Trophoblast cell (in vitro differentiated cells and primary cell): ENCODE measurements around the gene TAF4.

Experiments
- DNase-seq, 2 donors: peaks; one replicate each; pipeline ENCODE4 v3.0.0-alpha.2; 2016
- H2AFZ ChIP-seq: 2 replicates; pipeline ENCODE4 v1.6.1; 2013; ENCODE audit warnings: low read length, moderate library complexity, mild to moderate bottlenecking; ENCODE audit not compliant: insufficient read depth, poor library complexity
- H2AK5ac ChIP-seq: 2 replicates; pipeline ENCODE4 v1.6.1; 2013; ENCODE audit warnings: mild to moderate bottlenecking, low read length
- H2BK120ac ChIP-seq: 2 replicates; pipeline ENCODE4 v1.6.1; 2013; ENCODE audit warnings: low read length, mild to moderate bottlenecking, moderate library complexity; ENCODE audit not compliant: insufficient read depth, poor library complexity
- H2BK12ac ChIP-seq: 2 replicates; pipeline ENCODE4 v1.6.1; 2013; ENCODE audit warnings: mild to moderate bottlenecking, low read length, moderate library complexity
- H2BK5ac ChIP-seq: 2 replicates; pipeline ENCODE4 v1.6.1; 2013; ENCODE audit warnings: low read length, low read depth, moderate library complexity, mild to moderate bottlenecking; ENCODE audit not compliant: poor library complexity
- H3K14ac ChIP-seq: 2 replicates; pipeline ENCODE4 v1.6.1; 2013; ENCODE audit warnings: mild to moderate bottlenecking, low read length
- H3K18ac ChIP-seq: 2 replicates; pipeline ENCODE4 v1.6.1; 2013; ENCODE audit warnings: mild to moderate bottlenecking, low read length
- H3K23ac ChIP-seq: 2 replicates; pipeline ENCODE4 v1.6.1; 2013; ENCODE audit warnings: low read length
- H3K27ac ChIP-seq: 2 replicates; pipeline ENCODE4 v1.5.1; 2013; ENCODE audit warnings: low read depth, mild to moderate bottlenecking, inconsistent platforms, low read length, moderate library complexity
- H3K27me3 ChIP-seq: 2 replicates; pipeline ENCODE4 v1.6.1; 2013; ENCODE audit warnings: inconsistent platforms, mild to moderate bottlenecking, low read length, moderate library complexity; ENCODE audit not compliant: insufficient read depth
- H3K36me3 ChIP-seq, 2 experiments: 1 replicate in 1 of 2; 2 replicates in 1 of 2; pipeline ENCODE4 v1.6.1; 2013; ENCODE audit warnings: low read length in 2 of 2, mild to moderate bottlenecking in 2 of 2, moderate library complexity in 1 of 2; ENCODE audit not compliant: insufficient read depth in 2 of 2, control insufficient read depth in 1 of 2
- H3K4ac ChIP-seq: 2 replicates; pipeline ENCODE4 v1.6.1; 2013; ENCODE audit warnings: low read depth, mild to moderate bottlenecking, low read length, moderate library complexity
- H3K4me1 ChIP-seq, 2 experiments: 1 replicate in 1 of 2; 2 replicates in 1 of 2; pipeline ENCODE4 v1.6.1; 2013; ENCODE audit warnings: low read length in 2 of 2, mild to moderate bottlenecking in 2 of 2, moderate library complexity in 1 of 2; ENCODE audit not compliant: insufficient read depth in 2 of 2, control insufficient read depth in 1 of 2
- H3K4me2 ChIP-seq: 2 replicates; pipeline ENCODE4 v1.6.1; 2013; ENCODE audit warnings: inconsistent platforms, mild to moderate bottlenecking, low read length, moderate library complexity
- H3K4me3 ChIP-seq: 2 replicates; pipeline ENCODE4 v1.5.1; 2013; ENCODE audit warnings: mild to moderate bottlenecking, low read depth, low read length, inconsistent platforms
- H3K79me1 ChIP-seq: one replicate; pipeline ENCODE4 v1.6.1; 2013; ENCODE audit warnings: low read length
- H3K79me2 ChIP-seq: 2 replicates; pipeline ENCODE4 v1.6.1; 2013; ENCODE audit warnings: low read length, mild to moderate bottlenecking; ENCODE audit not compliant: control insufficient read depth, insufficient read depth, poor library complexity
- H3K9ac ChIP-seq: 2 replicates; pipeline ENCODE4 v1.6.1; 2013; ENCODE audit warnings: mild to moderate bottlenecking, low read length
- H3K9me3 ChIP-seq: 2 replicates; pipeline ENCODE4 v1.6.1; 2013; ENCODE audit warnings: low read depth, mild to moderate bottlenecking, control low read depth, inconsistent platforms, low read length; ENCODE audit not compliant: insufficient read depth
- H4K12ac ChIP-seq: 2 replicates; pipeline ENCODE4 v1.6.1; 2013; ENCODE audit warnings: low read depth, mild to moderate bottlenecking, low read length, moderate library complexity
- H4K8ac ChIP-seq: 2 replicates; pipeline ENCODE4 v1.6.1; 2013; ENCODE audit warnings: low read depth, mild to moderate bottlenecking, low read length, moderate library complexity
- H4K91ac ChIP-seq: one replicate; pipeline ENCODE4 v1.6.1; 2013; ENCODE audit warnings: low read depth, mild to moderate bottlenecking, low read length, moderate library complexity
- WGBS: extraction: QIAGEN DNeasy Blood & Tissue Kit; methylation state at CpG from one replicate; pipeline ENCODE4 v1.1.7; 2013; ENCODE audit warnings: missing lambda C conversion rate; ENCODE audit not compliant: insufficient read length, insufficient coverage; ENCODE audit errors: extremely low coverage; 5-methylcytosine and 5-hydroxymethylcytosine counted together

Gene TAF4

DNA sequence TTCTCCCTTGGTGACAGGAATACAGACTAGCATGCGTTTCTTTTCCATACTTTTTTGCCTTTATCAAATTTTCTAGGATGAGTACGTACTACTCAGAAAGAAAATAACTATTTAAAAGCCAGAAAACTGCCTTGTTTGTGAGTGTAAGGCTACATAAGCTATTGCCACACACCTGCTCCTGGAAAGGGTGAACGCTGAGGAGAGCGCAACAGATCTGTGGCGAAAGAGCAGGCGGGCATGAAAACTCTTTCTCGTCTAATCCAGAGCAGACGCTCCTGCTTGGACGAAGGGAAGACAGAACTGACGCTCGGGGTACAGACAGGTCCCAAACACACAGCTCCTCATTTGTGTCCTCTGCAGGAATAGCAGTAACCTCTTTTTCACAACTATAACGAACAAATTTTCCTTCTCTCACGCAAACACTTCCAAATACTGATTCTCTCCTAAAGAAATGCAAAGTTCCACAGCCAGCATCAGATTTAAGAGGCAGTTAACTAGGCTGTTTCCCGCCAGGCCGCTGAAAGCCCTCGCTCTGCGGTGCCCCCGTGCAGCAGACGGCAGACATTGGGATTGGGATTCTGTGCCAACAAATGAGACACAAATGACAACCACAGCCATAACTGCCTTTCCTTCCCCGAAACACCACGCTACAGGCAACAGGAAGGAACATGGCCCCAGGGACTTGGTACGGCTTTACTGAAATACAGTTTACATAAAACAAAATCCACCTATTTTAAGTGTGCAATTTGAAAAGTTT is 20.0 kb downstream of the TAF4 start:
- H3K9ac ChIP-seq = no peak overlapping the region
- peak overlapping the region; percentile 49 for H3K4ac ChIP-seq
- no peaks in the 10 kb centered on the region for H3K27me3 ChIP-seq
- H4K8ac ChIP-seq = no peak overlapping the region
- peaks cover 10 to 15% of the 10 kb centered on the region in 2 experiments for H3K36me3 ChIP-seq
- H3K4me3 ChIP-seq = no peak overlapping the region
- no peak overlapping the region for H2AK5ac ChIP-seq
- H3K9me3 ChIP-seq = no peaks in the 10 kb centered on the region
- peaks cover 3% of the 10 kb centered on the region for H3K79me1 ChIP-seq
- H2BK120ac ChIP-seq = no peak overlapping the region
- 100% methylated on average over 2 of the region's 22 CpGs for WGBS
- peaks cover 31% of the 10 kb centered on the region for H3K79me2 ChIP-seq
- no peak overlapping the region for H3K14ac ChIP-seq
- no peak overlapping the region for H3K18ac ChIP-seq
- H2AFZ ChIP-seq = no peak overlapping the region
- H4K12ac ChIP-seq = no peak overlapping the region
- H3K4me1 ChIP-seq = peaks cover 5 to 8% of the 10 kb centered on the region in 2 experiments
- H4K91ac ChIP-seq = no peak overlapping the region
- H3K23ac ChIP-seq = no peak overlapping the region
- H3K27ac ChIP-seq = no peak overlapping the region
- no peak overlapping the region for H2BK5ac ChIP-seq
- no peak for DNase-seq
- H2BK12ac ChIP-seq = no peak overlapping the region
- no peak overlapping the region for H3K4me2 ChIP-seq

- H3K23ac ChIP-seq = no peak overlapping the region
- no CpG with 5 or more reads among the region's 20 CpGs for WGBS
- peak overlapping the region; percentile 27 for H3K18ac ChIP-seq
- H3K79me1 ChIP-seq = peaks cover 3% of the 10 kb centered on the region
- peak overlapping the region; percentile 49 for H3K14ac ChIP-seq
- H3K27me3 ChIP-seq = no peaks in the 10 kb centered on the region
- peaks cover 35% of the 10 kb centered on the region for H3K79me2 ChIP-seq
- no peak overlapping the region for H3K27ac ChIP-seq
- no peak overlapping the region for H3K4me2 ChIP-seq
- H4K91ac ChIP-seq = no peak overlapping the region
- peak overlapping the region; percentile 19 for H4K8ac ChIP-seq
- H2BK12ac ChIP-seq = no peak overlapping the region
- H3K9me3 ChIP-seq = no peaks in the 10 kb centered on the region
- H2BK5ac ChIP-seq = no peak overlapping the region
- peak overlapping the region; percentile 82 for H3K4ac ChIP-seq
- H3K9ac ChIP-seq = no peak overlapping the region
- H2BK120ac ChIP-seq = no peak overlapping the region
- H4K12ac ChIP-seq = peak overlapping the region; percentile 54
- no peak overlapping the region for H2AFZ ChIP-seq
- H2AK5ac ChIP-seq = no peak overlapping the region
- H3K36me3 ChIP-seq = peaks cover 10 to 15% of the 10 kb centered on the region in 2 experiments
- no peak for DNase-seq
- H3K4me1 ChIP-seq = peaks cover 5 to 8% of the 10 kb centered on the region in 2 experiments
- H3K4me3 ChIP-seq = no peak overlapping the region
Measured at GRCh38 chr20:62045118-62045517, 20.6 kb downstream of the TAF4 start.

GRCh38 chr20:62044631-62045030 is 21.1 kb downstream of the TAF4 start:
- peak overlapping the region; percentile 39 for H3K4ac ChIP-seq
- DNase-seq = peak; percentile 75 to 89
- H2AK5ac ChIP-seq = no peak overlapping the region
- peaks cover 32% of the 10 kb centered on the region for H3K79me2 ChIP-seq
- no CpG with 5 or more reads among the region's 6 CpGs for WGBS
- H3K4me3 ChIP-seq = no peak overlapping the region
- peaks cover 5 to 11% of the 10 kb centered on the region in 2 experiments for H3K36me3 ChIP-seq
- H2BK12ac ChIP-seq = no peak overlapping the region
- H3K4me2 ChIP-seq = no peak overlapping the region
- H3K27ac ChIP-seq = no peak overlapping the region
- H4K12ac ChIP-seq = no peak overlapping the region
- no peak overlapping the region for H4K8ac ChIP-seq
- no peak overlapping the region for H3K23ac ChIP-seq
- no peak overlapping the region for H2BK5ac ChIP-seq
- H3K18ac ChIP-seq = no peak overlapping the region
- H3K9ac ChIP-seq = no peak overlapping the region
- peaks cover 3% of the 10 kb centered on the region for H3K79me1 ChIP-seq
- peaks cover 5 to 8% of the 10 kb centered on the region in 2 experiments for H3K4me1 ChIP-seq
- no peaks in the 10 kb centered on the region for H3K27me3 ChIP-seq
- no peaks in the 10 kb centered on the region for H3K9me3 ChIP-seq
- H4K91ac ChIP-seq = no peak overlapping the region
- H3K14ac ChIP-seq = no peak overlapping the region
- no peak overlapping the region for H2AFZ ChIP-seq
- no peak overlapping the region for H2BK120ac ChIP-seq

GRCh38 chr20:62043131-62043914 is 22.4 kb downstream of the TAF4 start:
- Histone ChIP-seq H2BK12ac (no peak overlapping the region), H3K9ac (no peak overlapping the region), H2BK5ac (no peak overlapping the region), H3K9me3 (no peaks in the 10 kb centered on the region), H4K8ac (no peak overlapping the region), H3K4me1 (peaks cover 5 to 8% of the 10 kb centered on the region in 2 experiments), H3K23ac (no peak overlapping the region), H3K4me3 (no peak overlapping the region), H3K79me1 (peaks cover 3% of the 10 kb centered on the region), H2BK120ac (no peak overlapping the region), H3K18ac (no peak overlapping the region), H2AK5ac (no peak overlapping the region), H2AFZ (no peak overlapping the region), H3K36me3 (peaks cover 4 to 10% of the 10 kb centered on the region in 2 experiments), H3K4ac (peak overlapping the region; percentile 6), H4K12ac (no peak overlapping the region), H3K14ac (no peak overlapping the region), H3K4me2 (no peak overlapping the region), H3K27ac (no peak overlapping the region), H4K91ac (no peak overlapping the region), H3K79me2 (peaks cover 28% of the 10 kb centered on the region), H3K27me3 (no peaks in the 10 kb centered on the region)
- no CpG with 5 or more reads among the region's 17 CpGs for WGBS
- peak; percentile 61 to 75 for DNase-seq
